Neutrophil (primary cell): ENCODE measurements around the gene PPCDC.

Experiments
- H3K27ac ChIP-seq: fragments of 200-600 bp; sonication (generic); 2 replicates; pipeline ENCODE4 v1.5.1; 2016; ENCODE audit warnings: mild to moderate bottlenecking, moderate library complexity
- H3K27me3 ChIP-seq: fragments of 200-600 bp; sonication (generic); 2 replicates; pipeline ENCODE4 v1.6.0; 2016; ENCODE audit warnings: mild to moderate bottlenecking
- H3K36me3 ChIP-seq: fragments of 200-600 bp; sonication (generic); 2 replicates; pipeline ENCODE4 v1.5.1; 2017
- H3K4me1 ChIP-seq, 2 experiments: fragments of 200-600 bp in 1 of 2; sonication (generic) in 1 of 2; 1 replicate in 1 of 2; 2 replicates in 1 of 2; pipeline versions ENCODE4 v1.5.1 to v1.6.1; 2013 to 2016; ENCODE audit warnings: low read depth in 1 of 2, low read length in 1 of 2, mild to moderate bottlenecking in 1 of 2, moderate library complexity in 1 of 2; ENCODE audit not compliant: control insufficient read depth in 1 of 2, insufficient read depth in 1 of 2
- H3K4me3 ChIP-seq, 2 experiments: fragments of 200-600 bp in 1 of 2; sonication (generic) in 1 of 2; 1 replicate in 1 of 2; 2 replicates in 1 of 2; pipeline ENCODE4 v1.5.1; 2013 to 2016; ENCODE audit warnings: low read depth in 1 of 2, low read length in 1 of 2, mild to moderate bottlenecking in 1 of 2, moderate library complexity in 1 of 2
- H3K9me3 ChIP-seq: fragments of 200-600 bp; sonication (generic); 2 replicates; pipeline ENCODE4 v1.5.1; 2016
- CTCF ChIP-seq: fragments of 200-600 bp; sonication (generic); IDR thresholded peaks from 2 replicates; pipeline ENCODE4 v1.5.1; 2016; ENCODE audit warnings: antibody characterized with exemption

The PPCDC gene

GRCh38 chr15:75023872-75024636, 664 bp downstream of the PPCDC start:
- H3K27me3 ChIP-seq = no peaks in the 10 kb centered on the region

GRCh38 chr15:75025107-75025506, 1.7 kb downstream of the PPCDC start:
- no peak for TF ChIP-seq CTCF
- H3K36me3 ChIP-seq = no peaks in the 10 kb centered on the region
- H3K27ac ChIP-seq = peak overlapping the region; percentile 79
- H3K27me3 ChIP-seq = no peaks in the 10 kb centered on the region
- no peak overlapping the region for H3K4me3 ChIP-seq
- H3K9me3 ChIP-seq = no peaks in the 10 kb centered on the region
- H3K4me1 ChIP-seq = peaks cover 30 to 33% of the 10 kb centered on the region in 2 experiments

More at GRCh38 chr15:75023872-75024636, 664 bp downstream of the PPCDC start:
- Histone ChIP-seq H3K4me3 (peak overlapping the region; percentile 81 to 87), H3K4me1 (peaks cover 22 to 24% of the 10 kb centered on the region in 2 experiments), H3K36me3 (no peaks in the 10 kb centered on the region), H3K27ac (peak overlapping the region; percentile 79), H3K9me3 (no peaks in the 10 kb centered on the region)
- TF ChIP-seq CTCF = no peak

- Histone ChIP-seq H3K4me1 (peaks cover 34 to 35% of the 10 kb centered on the region in 2 experiments), H3K27me3 (no peaks in the 10 kb centered on the region), H3K4me3 (no peak overlapping the region), H3K27ac (peak overlapping the region; percentile 79), H3K9me3 (no peaks in the 10 kb centered on the region), H3K36me3 (no peaks in the 10 kb centered on the region)
- TF ChIP-seq CTCF = no peak
Observed at GRCh38 chr15:75025548-75026260, 2.3 kb downstream of the PPCDC start.

- Histone ChIP-seq H3K9me3 (no peaks in the 10 kb centered on the region), H3K36me3 (no peaks in the 10 kb centered on the region), H3K4me1 (peaks cover 29 to 34% of the 10 kb centered on the region in 2 experiments), H3K4me3 (no peak overlapping the region), H3K27me3 (no peaks in the 10 kb centered on the region), H3K27ac (no peak overlapping the region)
- no peak for TF ChIP-seq CTCF
Observed at GRCh38 chr15:75027551-75027950, 4.2 kb downstream of the PPCDC start.

- Histone ChIP-seq H3K27me3 (no peaks in the 10 kb centered on the region), H3K36me3 (no peaks in the 10 kb centered on the region), H3K27ac (peak overlapping the region; percentile 70), H3K9me3 (no peaks in the 10 kb centered on the region), H3K4me1 (peaks cover 25 to 30% of the 10 kb centered on the region in 2 experiments), H3K4me3 (no peak overlapping the region)
- TF ChIP-seq CTCF = no peak
Observed at GRCh38 chr15:75028991-75029377, 5.6 kb downstream of the PPCDC start.
